Uterus (tissue), 2 donors: ENCODE data around the gene USP7.

ENCODE experiments used
- CTCF ChIP-seq, 4 experiments: fragments of 200-600 bp in 2 of 4; fragments of 450-650 bp in 2 of 4; sonication (generic) in 2 of 4; IDR thresholded peaks; one replicate each; pipeline ENCODE4 v1.5.1; 2016 to 2019; ENCODE audit warnings: antibody characterized with exemption in 4 of 4, mild to moderate bottlenecking in 2 of 4, moderate library complexity in 1 of 4
- POLR2A ChIP-seq, 2 donors: fragments of 450-650 bp; IDR thresholded peaks; one replicate each; pipeline ENCODE4 v1.6.1; 2016; ENCODE audit warnings: antibody characterized with exemption in 2 of 2, mild to moderate bottlenecking in 1 of 2, moderate library complexity in 1 of 2

DNA sequence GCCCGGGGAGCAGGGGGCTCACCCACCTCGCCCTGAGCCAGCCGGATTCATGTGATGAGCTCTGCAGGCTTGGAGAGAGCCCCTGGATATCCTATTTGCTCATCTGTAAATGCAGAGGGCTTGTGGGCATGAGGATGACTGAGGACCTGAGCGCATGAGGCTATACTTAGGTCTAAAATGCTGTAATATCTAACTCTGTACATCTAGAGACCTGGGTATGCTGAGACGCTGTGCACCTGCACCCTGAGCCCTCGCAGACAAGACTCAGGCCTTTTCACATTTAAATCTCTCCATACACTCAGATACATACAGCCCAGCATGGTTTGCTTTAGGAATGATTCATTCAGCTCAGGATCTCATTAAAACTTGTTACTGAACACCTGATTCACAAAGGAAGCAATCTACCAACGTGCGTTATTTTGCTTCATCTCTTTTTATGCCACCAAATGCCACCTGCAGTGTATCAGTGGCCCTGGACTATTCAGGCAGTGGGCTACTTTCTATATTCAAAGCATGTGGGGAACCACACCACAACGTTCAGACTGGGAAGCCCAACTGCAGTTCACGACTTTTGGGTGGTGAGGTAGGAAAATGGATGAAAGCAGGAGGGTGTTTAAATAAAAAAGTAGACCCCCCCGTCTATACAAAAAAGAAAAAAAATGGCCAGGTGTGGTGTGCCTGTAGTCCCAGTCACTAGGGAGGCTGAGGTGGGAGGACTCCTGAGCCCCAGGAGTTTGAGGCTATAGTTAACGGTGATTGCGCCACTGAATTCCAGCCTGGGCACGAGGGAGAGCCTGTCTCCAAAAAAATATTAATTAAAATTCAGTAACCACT lies 12.0 kb downstream of the USP7 start:
- TF ChIP-seq CTCF (IDR thresholded peaks at IDR 0.05) (no peak), POLR2A (IDR thresholded peaks at IDR 0.05) (no peak)
